ENCODE data around the gene HMCES. TPM values are rescaled to one million over a fixed set of nuclear protein-coding genes. Genes with fewer than 3 reads are reported as not detected.

HMCES gene
- total and polyA plus RNA-seq, 12 donors, result 24.1 to 56.1 (median 43.2) TPM

DNA sequence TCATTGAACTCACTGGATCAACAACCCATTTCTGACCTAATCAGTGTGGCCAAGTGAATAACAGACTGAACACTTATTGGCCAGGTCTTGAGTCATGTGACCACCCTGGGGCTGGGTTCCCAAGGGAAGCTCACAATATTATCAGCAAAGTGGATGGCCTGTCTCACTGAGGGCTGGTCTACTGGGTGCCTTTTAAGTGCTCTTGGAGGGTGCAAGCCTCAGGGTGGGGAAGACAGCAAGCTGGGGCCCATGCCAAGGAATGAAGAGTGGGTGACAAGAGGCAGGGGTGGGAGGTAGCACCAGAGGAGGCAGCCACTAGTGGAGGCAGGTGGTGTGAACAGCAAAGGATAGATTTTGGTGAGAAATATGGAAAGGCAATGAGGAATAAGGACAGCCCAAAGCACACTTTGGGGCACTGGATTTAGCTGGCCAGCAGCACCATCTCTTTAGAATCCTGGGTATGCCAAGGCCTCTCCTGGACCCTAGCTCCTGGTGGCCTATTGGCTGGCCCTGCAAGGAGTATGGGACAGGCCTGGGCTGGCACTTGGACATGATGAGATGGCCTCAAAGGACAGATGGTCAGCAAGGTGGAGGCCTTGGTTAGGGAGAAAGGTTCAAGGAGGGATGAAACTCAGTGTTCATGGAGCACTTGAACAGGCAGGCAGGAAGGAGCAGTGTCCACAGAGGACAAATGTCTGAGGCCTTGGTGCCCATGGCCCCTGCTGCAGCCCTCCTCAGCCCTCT, 34.2 kb downstream of the HMCES start:
- no peak for TF ChIP-seq CTCF (IDR thresholded peaks at IDR 0.05)
- no peak for DNase-seq
- intact Hi-C loops (cut with DNase I), result loop anchor here in 3 of 10 donors (2.0 to 10.0 kb wide), 3 partner anchors 34 to 338 kb away; partner anchors contain the start of gene HMCES (in 2 of the 3)
- no peaks in the 10 kb centered on the region for H3K9me3 ChIP-seq
- H3K27ac ChIP-seq, result peak overlapping the region in 5 of 10 donors; percentile 22 to 98 (median 91)
- no peaks in the 10 kb centered on the region for H3K36me3 ChIP-seq
- H3K4me1 ChIP-seq, result peaks cover 6 to 35% (median 20%) of the 10 kb centered on the region in 9 donors
- no peak overlapping the region for H3K4me3 ChIP-seq
- no peaks in the 10 kb centered on the region for H3K27me3 ChIP-seq
- ATAC-seq, result no peak

DNA sequence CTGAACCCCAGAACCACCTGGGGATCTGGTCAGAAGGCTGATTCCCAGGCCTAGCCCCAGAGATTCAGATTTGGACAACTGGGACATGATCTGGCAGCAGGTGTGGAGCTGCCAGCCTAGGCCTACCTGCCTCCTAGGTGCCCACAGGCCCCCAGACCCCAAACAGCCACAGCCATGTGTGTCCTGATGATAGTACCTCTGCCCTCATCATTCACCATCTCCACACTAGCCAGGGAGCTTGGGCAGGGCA, 34.7 kb downstream of the HMCES start:
- intact Hi-C loops (cut with DNase I), result loop anchor here in 3 of 10 donors (2.0 to 10.0 kb wide), 3 partner anchors 35 to 339 kb away; partner anchors contain the start of gene HMCES (in 2 of the 3)
- Histone ChIP-seq H3K4me1 (peaks cover 6 to 36% (median 20%) of the 10 kb centered on the region in 9 donors), H3K36me3 (no peaks in the 10 kb centered on the region), H3K9me3 (no peaks in the 10 kb centered on the region), H3K27me3 (no peaks in the 10 kb centered on the region), H3K27ac (peak overlapping the region in 5 of 10 donors; percentile 22 to 98 (median 91)), H3K4me3 (no peak overlapping the region)
- no peak for TF ChIP-seq CTCF (IDR thresholded peaks at IDR 0.05)
- DNase-seq (no peak), ATAC-seq (no peak)

GRCh38 chr3:129313665-129314385, 35.2 kb downstream of the HMCES start:
- intact Hi-C loops (cut with DNase I), result loop anchor here in 7 of 10 donors (2.0 to 10.0 kb wide), 3 partner anchors 35 to 339 kb away; partner anchors contain the start of gene HMCES (in 6 of the 7)
- ATAC-seq, result peak in 3 of 8 donors; percentile 0 to 2 (median 1)
- TF ChIP-seq CTCF (IDR thresholded peaks at IDR 0.05), result no peak

GRCh38 chr3:129314386-129315222, 35.9 kb downstream of the HMCES start:
- H3K9me3 ChIP-seq, result no peaks in the 10 kb centered on the region
- peaks cover 6 to 36% (median 20%) of the 10 kb centered on the region in 9 donors for H3K4me1 ChIP-seq
- TF ChIP-seq CTCF (IDR thresholded peaks at IDR 0.05), result peak in 6 of 9 donors; percentile 33 to 62 (median 42)
- H3K27me3 ChIP-seq, result no peaks in the 10 kb centered on the region
- ATAC-seq (peak; percentile 68 to 89 (median 78)), DNase-seq (peak; percentile 89 to 92)
- H3K36me3 ChIP-seq, result peaks cover 0 to 8% (median 0%) of the 10 kb centered on the region in 9 donors
- peak overlapping the region; percentile 86 to 98 (median 93) for H3K27ac ChIP-seq
- peak overlapping the region; percentile 69 to 99 (median 94) for H3K4me3 ChIP-seq
- 1 to 3% methylated on average over 53 of the region's 53 CpGs for WGBS, 2 donors
- intact Hi-C loops (cut with DNase I), result loop anchor here in 6 of 10 donors (2.0 to 10.0 kb wide), 3 partner anchors 36 to 340 kb away; partner anchors contain the start of gene HMCES (in 5 of the 6)

More at GRCh38 chr3:129313665-129314385, 35.2 kb downstream of the HMCES start:
- WGBS, 2 donors, result 43 to 49% methylated on average over 7 of the region's 7 CpGs
- no peak for DNase-seq
- no peaks in the 10 kb centered on the region for H3K27me3 ChIP-seq
- H3K9me3 ChIP-seq, result no peaks in the 10 kb centered on the region
- peaks cover 6 to 36% (median 20%) of the 10 kb centered on the region in 9 donors for H3K4me1 ChIP-seq
- peak overlapping the region in 9 of 10 donors; percentile 69 to 99 (median 95) for H3K4me3 ChIP-seq
- H3K36me3 ChIP-seq, result peaks cover 0 to under 1% (median 0%) of the 10 kb centered on the region in 9 donors
- peak overlapping the region; percentile 86 to 98 (median 93) for H3K27ac ChIP-seq
